Measurements from ENCODE around the gene RAB3A. TPM values are rescaled to one million over a fixed set of nuclear protein-coding genes. Genes with fewer than 3 reads are reported as not detected.

The RAB3A gene, protein sequence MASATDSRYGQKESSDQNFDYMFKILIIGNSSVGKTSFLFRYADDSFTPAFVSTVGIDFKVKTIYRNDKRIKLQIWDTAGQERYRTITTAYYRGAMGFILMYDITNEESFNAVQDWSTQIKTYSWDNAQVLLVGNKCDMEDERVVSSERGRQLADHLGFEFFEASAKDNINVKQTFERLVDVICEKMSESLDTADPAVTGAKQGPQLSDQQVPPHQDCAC
- total RNA-seq, result 0.65 and 0.67 TPM in 2 replicates

DNA sequence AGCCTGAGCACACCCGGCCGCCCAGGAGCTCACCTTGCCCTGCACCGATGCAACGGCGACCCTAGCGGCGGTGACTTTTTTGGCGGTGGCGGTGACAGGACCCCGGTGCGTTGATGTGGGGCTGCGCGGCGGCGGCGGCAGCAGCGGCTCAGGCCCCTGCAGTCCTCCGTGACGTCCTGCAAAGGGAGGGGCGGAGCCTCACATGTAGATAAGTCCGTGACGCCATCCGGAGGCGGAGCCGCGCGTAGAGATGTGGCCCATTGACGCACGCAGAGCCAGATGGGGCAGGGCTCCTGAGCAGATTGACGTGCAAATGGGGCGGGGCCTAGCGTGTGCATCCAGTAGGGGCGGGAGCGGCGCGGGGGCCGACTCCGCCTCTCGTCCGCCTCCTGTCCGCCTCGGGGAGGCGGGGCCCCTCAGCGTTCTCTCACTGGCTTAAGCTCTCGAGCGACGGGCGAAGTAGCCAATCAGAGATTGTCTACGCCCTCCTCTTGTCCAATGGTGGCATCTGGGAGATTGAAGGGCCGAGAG is at the start of gene RAB3A:
RAB3A (minus strand) TSS at position 180 of the 531 bp plus-strand sequence. CDS start 1,302 bp downstream, outside the sequence.

DNA sequence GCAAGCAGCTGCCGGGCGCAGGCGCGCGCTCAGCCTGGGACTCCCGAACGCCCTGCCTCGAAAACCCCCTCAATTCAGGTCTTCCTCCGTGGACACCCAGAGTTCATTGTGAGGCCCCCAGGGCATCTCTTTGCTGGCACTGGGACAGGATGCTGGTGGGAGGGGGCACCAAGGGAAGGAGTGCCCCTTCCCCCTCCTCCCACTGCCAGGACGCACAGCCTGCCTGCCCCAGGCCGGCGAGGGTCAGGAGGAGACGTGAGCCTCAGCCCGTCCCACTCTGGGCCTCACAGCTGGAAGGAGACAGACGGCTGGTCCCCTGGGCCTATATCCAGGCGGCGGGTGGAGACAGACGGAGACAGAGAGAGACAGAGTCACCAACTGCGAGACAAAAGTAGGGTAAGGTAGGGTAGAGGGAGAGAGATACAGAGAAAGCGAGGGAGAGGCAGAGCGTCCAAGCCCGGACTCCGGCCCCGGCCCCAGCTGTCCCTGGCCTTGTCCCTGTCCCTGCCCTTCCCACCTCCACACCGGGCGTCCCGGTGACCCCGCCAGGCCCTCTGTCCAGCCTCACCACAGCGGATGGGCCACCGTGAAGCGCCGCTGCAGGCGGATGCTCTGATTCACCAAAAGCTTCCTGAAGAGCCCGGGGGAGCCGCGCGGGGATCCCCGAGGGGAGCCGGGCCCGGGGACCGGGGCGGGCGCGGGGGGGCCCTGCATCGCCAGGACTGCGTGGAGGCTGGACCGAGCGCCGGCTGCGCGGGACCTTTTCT is 22.0 kb upstream of the RAB3A start, which contains the start of gene PDE4C:
PDE4C (minus strand) TSS at position 737 of the 767 bp plus-strand sequence; CDS start at position 714, 23 bp downstream.

DNA sequence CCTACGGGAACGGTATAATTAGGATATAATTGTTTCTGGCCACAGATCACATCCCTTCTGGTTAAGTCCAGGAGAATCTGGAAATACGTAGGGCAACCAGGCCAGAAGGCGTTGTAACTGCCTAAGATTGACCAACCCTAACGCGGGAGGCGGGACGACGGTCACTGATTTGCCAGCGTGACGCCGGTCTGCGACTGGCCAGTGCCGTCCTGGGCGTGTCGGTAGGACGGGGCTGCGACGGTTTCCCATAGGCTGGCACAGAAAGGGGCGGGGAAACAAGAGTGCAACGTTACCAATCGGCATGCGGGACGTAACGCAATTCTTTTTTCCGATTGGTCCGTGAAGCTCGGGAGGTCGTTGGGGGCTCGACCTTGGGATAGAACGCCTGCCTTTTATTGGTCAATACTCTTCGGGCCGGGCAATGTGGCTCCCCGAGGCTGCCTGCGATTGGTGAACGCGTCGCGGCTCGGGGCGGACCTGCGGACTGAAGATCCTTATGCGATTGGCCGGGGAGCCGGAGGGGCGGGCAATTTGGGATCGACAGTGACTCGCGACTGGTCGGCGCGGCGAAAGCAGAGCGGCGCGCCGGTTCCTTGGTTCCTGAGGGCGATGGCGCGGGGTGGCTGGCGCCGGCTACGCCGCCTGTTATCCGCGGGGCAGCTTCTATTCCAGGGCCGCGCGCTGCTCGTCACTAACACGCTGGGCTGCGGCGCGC is 11.0 kb downstream of the RAB3A start, which contains the start of gene MPV17L2:
MPV17L2 (plus strand) TSS at position 546 of the 715 bp plus-strand sequence; CDS start at position 610, 64 bp downstream.

DNA sequence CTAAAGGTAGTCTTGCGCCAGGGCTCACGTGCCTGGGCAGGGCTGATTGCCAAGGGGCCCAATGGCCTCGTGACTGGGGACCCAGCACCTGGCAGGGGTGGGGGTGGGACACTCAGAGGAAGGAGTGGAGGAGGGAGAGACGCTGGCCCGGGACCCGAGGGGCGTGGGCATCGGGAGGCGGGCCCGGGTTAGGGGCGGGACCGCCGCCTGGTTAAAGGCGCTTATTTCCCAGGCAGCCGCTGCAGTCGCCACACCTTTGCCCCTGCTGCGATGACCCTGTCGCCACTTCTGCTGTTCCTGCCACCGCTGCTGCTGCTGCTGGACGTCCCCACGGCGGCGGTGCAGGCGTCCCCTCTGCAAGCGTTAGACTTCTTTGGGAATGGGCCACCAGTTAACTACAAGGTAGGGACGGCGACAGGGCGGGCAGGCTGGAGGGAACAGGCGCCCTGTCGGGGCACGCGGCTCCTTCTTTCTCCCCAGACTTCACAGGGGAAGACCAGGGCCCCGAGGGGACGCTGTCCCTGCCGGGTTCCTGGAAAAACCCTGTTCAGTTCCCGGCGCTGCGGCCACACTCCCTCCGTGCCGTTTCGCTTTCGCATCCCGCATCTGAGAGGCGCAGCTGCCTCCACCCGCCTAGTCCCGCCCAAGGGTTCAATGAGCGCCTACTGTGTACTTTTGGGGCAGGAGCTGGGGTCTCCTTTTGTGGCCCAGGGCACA is 30.1 kb downstream of the RAB3A start, which contains the start of gene IFI30:
IFI30 (plus strand) TSS at position 242 of the 717 bp plus-strand sequence; CDS start at position 271, 29 bp downstream.

DNA sequence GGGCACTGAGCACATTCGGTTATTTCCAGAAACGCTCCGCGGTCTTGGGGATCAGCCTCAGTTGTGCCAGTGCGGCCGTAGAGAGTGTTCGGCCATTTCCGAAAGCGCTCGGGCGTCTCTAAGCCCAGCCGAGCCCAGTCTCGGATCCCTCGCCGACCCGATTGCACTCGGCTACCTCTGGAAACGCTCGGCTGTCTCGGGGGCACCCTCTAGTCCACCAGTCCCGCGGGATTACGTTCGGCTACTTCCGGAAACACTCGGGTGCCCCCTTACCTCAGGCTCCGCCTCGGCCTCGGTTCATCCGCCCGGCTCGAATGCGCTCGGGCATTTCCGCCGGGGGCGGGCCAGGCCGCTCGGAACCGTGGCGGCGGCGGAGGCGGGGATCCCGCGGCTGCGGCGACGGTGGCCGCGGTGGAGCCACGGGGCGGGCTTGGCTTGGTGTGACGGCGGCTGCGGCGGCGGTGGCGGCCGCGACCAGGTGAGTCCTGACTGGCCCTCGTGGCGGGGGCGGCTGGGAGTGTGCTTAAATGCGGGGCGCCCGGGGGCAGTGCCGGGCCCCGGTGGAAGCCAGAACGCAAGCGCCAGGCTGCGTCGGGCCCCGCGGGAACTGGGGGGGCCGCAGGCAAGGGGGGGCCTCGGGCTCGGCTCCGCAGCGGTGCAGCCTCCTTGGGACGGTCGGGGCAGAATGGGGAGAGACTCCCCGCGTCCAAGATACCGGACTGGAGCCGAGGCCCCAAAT is 50.9 kb downstream of the RAB3A start, which contains the start of gene PIK3R2:
PIK3R2 (plus strand) TSS at position 347 of the 739 bp plus-strand sequence. CDS start 2,717 bp downstream, outside the sequence.

Small RNA genes within 50 kb of the gene (small RNA-seq; reads per million reads assigned to genes)
- not detected for gene IFI30

Other genes starting within 250 kb of the RAB3A start
- gene KCNN1, start 236.9 kb downstream of the RAB3A start, total RNA-seq, result not detected in 2 replicates
- gene ARRDC2, start 195.9 kb downstream of the RAB3A start, total RNA-seq, result 13.1 and 20.9 TPM in 2 replicates
- gene IL12RB1, start 117.1 kb downstream of the RAB3A start, total RNA-seq, result 0.10 TPM in 1 of 2 replicates, not detected in the other
- 2.0 and 2.8 TPM in 2 replicates for gene MAST3, start 106.3 kb downstream of the RAB3A start, total RNA-seq
- gene PIK3R2, start 50.9 kb downstream of the RAB3A start, total RNA-seq, result 10.8 and 11.1 TPM in 2 replicates
- 0.48 TPM in 1 of 2 replicates, not detected in the other for gene IFI30, start 30.2 kb downstream of the RAB3A start, total RNA-seq
- 12.1 and 12.7 TPM in 2 replicates for gene MPV17L2, start 10.8 kb downstream of the RAB3A start, total RNA-seq
- 0.33 TPM in 1 of 2 replicates, not detected in the other for gene PDE4C, start 22.4 kb upstream of the RAB3A start, total RNA-seq
- gene IQCN, start 70.4 kb upstream of the RAB3A start, total RNA-seq, result 0.29 and 0.33 TPM in 2 replicates
- 91.6 and 136 TPM in 2 replicates for gene JUND, start 77.6 kb upstream of the RAB3A start, total RNA-seq
- gene LSM4, start 119.0 kb upstream of the RAB3A start, total RNA-seq, result 120 and 135 TPM in 2 replicates
- 19.3 and 21.9 TPM in 2 replicates for gene PGPEP1, start 136.6 kb upstream of the RAB3A start, total RNA-seq
- 87.0 and 159 TPM in 2 replicates for gene GDF15, start 182.1 kb upstream of the RAB3A start, total RNA-seq
- not detected in 2 replicates for gene LRRC25, start 193.6 kb upstream of the RAB3A start, total RNA-seq
- gene SSBP4, start 215.4 kb upstream of the RAB3A start, total RNA-seq, result 93.7 and 138 TPM in 2 replicates
- gene ISYNA1, start 234.1 kb upstream of the RAB3A start, total RNA-seq, result 26.7 and 47.4 TPM in 2 replicates